GM23338 (cell line): ENCODE results near the gene CTDSPL. TPM values are rescaled to one million over a fixed set of nuclear protein-coding genes. Genes with fewer than 3 reads are reported as not detected.

Experiments used
- ATAC-seq: fragments of 200-7000 bp; cut with Tn5 transposase; 3 replicates; pipeline ENCODE4 v1.9.1; 2020
- DNase-seq: peaks from one replicate; pipeline ENCODE4 v3.0.0-alpha.2; 2015; ENCODE audit warnings: low spot score
- H2AFZ ChIP-seq: fragments of 200-600 bp; sonication (generic); 2 replicates; pipeline ENCODE4 v1.8.0; 2016; ENCODE audit warnings: antibody characterized with exemption, mild to moderate bottlenecking, moderate library complexity
- H3F3A ChIP-seq: fragments of 200-600 bp; sonication (generic); replicated peaks from 2 replicates; pipeline ENCODE4 v1.8.0; 2017; ENCODE audit warnings: antibody characterized with exemption, mixed run types, low read depth
- H3K27ac ChIP-seq: fragments of 200-600 bp; sonication (generic); 2 replicates; pipeline ENCODE4 v1.6.1; 2016; ENCODE audit warnings: low read depth
- H3K27me3 ChIP-seq: fragments of 200-600 bp; sonication (generic); 2 replicates; pipeline ENCODE4 v1.8.0; 2016; ENCODE audit warnings: mild to moderate bottlenecking, mixed run types, moderate library complexity; ENCODE audit not compliant: insufficient read depth
- H3K36me3 ChIP-seq: fragments of 200-600 bp; sonication (generic); 2 replicates; pipeline ENCODE4 v1.8.0; 2016; ENCODE audit warnings: mild to moderate bottlenecking; ENCODE audit not compliant: insufficient read depth
- H3K4me1 ChIP-seq: fragments of 200-600 bp; sonication (generic); 2 replicates; pipeline ENCODE4 v1.8.0; 2016; ENCODE audit warnings: mild to moderate bottlenecking, moderate library complexity; ENCODE audit not compliant: insufficient read depth
- H3K4me2 ChIP-seq: fragments of 200-600 bp; sonication (generic); 2 replicates; pipeline ENCODE4 v1.7.1; 2017; ENCODE audit warnings: mixed run types
- H3K4me3 ChIP-seq: fragments of 200-600 bp; sonication (generic); 2 replicates; pipeline ENCODE4 v1.6.1; 2016; ENCODE audit warnings: mixed run types
- H3K79me2 ChIP-seq: fragments of 200-600 bp; sonication (generic); replicated peaks from 2 replicates; pipeline ENCODE4 v1.8.0; 2017; ENCODE audit warnings: mild to moderate bottlenecking; ENCODE audit not compliant: insufficient read depth
- H3K9me2 ChIP-seq: fragments of 200-600 bp; sonication (generic); 2 replicates; pipeline ENCODE4 v1.8.0; 2017; ENCODE audit not compliant: insufficient read depth
- H4K20me1 ChIP-seq: fragments of 200-600 bp; sonication (generic); replicated peaks from 2 replicates; pipeline ENCODE4 v1.8.0; 2017; ENCODE audit warnings: mild to moderate bottlenecking; ENCODE audit not compliant: insufficient read depth
- H3K27ac Mint-ChIP-seq: 2 replicates; pipeline ENCODE4 v1.8.0; 2020; ENCODE audit warnings: inconsistent platforms, mild to moderate bottlenecking, moderate library complexity, mixed read lengths
- H3K27me3 Mint-ChIP-seq: 3 replicates; pipeline ENCODE4 v1.8.0; 2022; ENCODE audit warnings: low read depth, mild to moderate bottlenecking, moderate library complexity, mixed read lengths, inconsistent platforms; ENCODE audit not compliant: insufficient read depth, poor library complexity
- H3K36me3 Mint-ChIP-seq: 3 replicates; pipeline ENCODE4 v1.8.0; 2021; ENCODE audit warnings: low read depth, mild to moderate bottlenecking, inconsistent platforms, moderate library complexity, mixed read lengths
- H3K4me1 Mint-ChIP-seq: 3 replicates; pipeline ENCODE4 v1.8.0; 2020; ENCODE audit warnings: mild to moderate bottlenecking, inconsistent platforms, mixed read lengths
- H3K4me3 Mint-ChIP-seq: 3 replicates; pipeline ENCODE4 v1.8.0; 2021; ENCODE audit warnings: moderate library complexity, mild to moderate bottlenecking, inconsistent platforms, mixed read lengths
- H3K9me3 Mint-ChIP-seq: 3 replicates; pipeline ENCODE4 v1.8.0; 2020; ENCODE audit warnings: moderate library complexity, mild to moderate bottlenecking, inconsistent platforms, mixed read lengths
- CREB1 ChIP-seq: fragments of 250-450 bp; sonication (Bioruptor Pico); IDR thresholded peaks from 2 replicates; pipeline ENCODE4 v1.5.0; 2020; ENCODE audit warnings: low read depth, mild to moderate bottlenecking, moderate library complexity
- EZH2 ChIP-seq: fragments of 200-600 bp; sonication (generic); IDR thresholded peaks from one replicate; pipeline ENCODE4 v1.8.0; 2017; ENCODE audit warnings: antibody characterized with exemption, mild to moderate bottlenecking, low read depth; ENCODE audit not compliant: unreplicated experiment
- EZH2phosphoT487 ChIP-seq: fragments of 200-600 bp; sonication (generic); IDR thresholded peaks from one replicate; pipeline ENCODE4 v1.8.1; 2018; ENCODE audit warnings: antibody characterized with exemption; ENCODE audit not compliant: unreplicated experiment
- JUNB ChIP-seq: IDR thresholded peaks from one replicate; pipeline ENCODE4 v1.6.1; 2016; ENCODE audit warnings: antibody characterized with exemption; ENCODE audit not compliant: unreplicated experiment
- NANOG ChIP-seq: IDR thresholded peaks from 2 replicates; pipeline ENCODE4 v1.6.1; 2016; ENCODE audit warnings: antibody characterized with exemption, borderline replicate concordance
- POLR2AphosphoS5 ChIP-seq: IDR thresholded peaks from 2 replicates; pipeline ENCODE4 v1.6.1; 2016; ENCODE audit warnings: antibody characterized with exemption, low read depth
- STAT1 ChIP-seq: IDR thresholded peaks from one replicate; pipeline ENCODE4 v1.6.1; 2016; ENCODE audit warnings: antibody characterized with exemption; ENCODE audit not compliant: unreplicated experiment
- ZNF114 ChIP-seq: fragments of 250-450 bp; sonication (Bioruptor Pico); IDR thresholded peaks from 2 replicates; pipeline ENCODE4 v1.5.0; 2020; ENCODE audit warnings: mild to moderate bottlenecking, moderate library complexity
- ZNF331 ChIP-seq: fragments of 250-450 bp; sonication (Bioruptor Pico); IDR thresholded peaks from 2 replicates; pipeline ENCODE4 v1.5.0; 2020; ENCODE audit warnings: low read depth, mild to moderate bottlenecking, moderate library complexity
- polyA plus RNA-seq: library from polyadenylated mRNA; unstranded; fragments of >200 nt; fragmentation: Nextera tagmentation; extraction: Ambion mirVana; gene quantifications from 2 replicates; pipeline ENCODE4 v1.2.1, GENCODE V29; 2016
- total RNA-seq: library from RNA; depleted of rRNA; stranded (reverse); fragments of >200 nt; shearing (Covaris generic); gene quantifications from 2 replicates; pipeline ENCODE4 v1.2.3, GENCODE V29; 2014
- TF ChIP-seq, protein P1 (sequence below): fragments of 250-450 bp; sonication (Bioruptor Pico); IDR thresholded peaks from 2 replicates; pipeline ENCODE4 v1.5.0; 2020; ENCODE audit warnings: mild to moderate bottlenecking, moderate library complexity
- TF ChIP-seq, protein P2 (sequence below), 2 experiments: fragments of 200-600 bp in 1 of 2; sonication (generic) in 1 of 2; conservative IDR thresholded peaks; 2 replicates each; pipeline versions ENCODE4 v1.5.1 to v1.6.1; 2016 to 2017; ENCODE audit warnings: antibody characterized with exemption in 2 of 2, low read depth in 2 of 2, mild to moderate bottlenecking in 2 of 2, moderate library complexity in 1 of 2
- TF ChIP-seq, protein P3 (sequence below): IDR thresholded peaks from one replicate; pipeline ENCODE4 v1.6.1; 2018; ENCODE audit warnings: antibody characterized with exemption; ENCODE audit not compliant: unreplicated experiment
- TF ChIP-seq, protein P4 (sequence below): IDR thresholded peaks from 2 replicates; pipeline ENCODE4 v1.6.1; 2016; ENCODE audit warnings: antibody characterized with exemption

CTDSPL gene
- total and polyA plus RNA-seq, 2 experiments from 2014 or later: 23.2 to 42.0 TPM

DNA sequence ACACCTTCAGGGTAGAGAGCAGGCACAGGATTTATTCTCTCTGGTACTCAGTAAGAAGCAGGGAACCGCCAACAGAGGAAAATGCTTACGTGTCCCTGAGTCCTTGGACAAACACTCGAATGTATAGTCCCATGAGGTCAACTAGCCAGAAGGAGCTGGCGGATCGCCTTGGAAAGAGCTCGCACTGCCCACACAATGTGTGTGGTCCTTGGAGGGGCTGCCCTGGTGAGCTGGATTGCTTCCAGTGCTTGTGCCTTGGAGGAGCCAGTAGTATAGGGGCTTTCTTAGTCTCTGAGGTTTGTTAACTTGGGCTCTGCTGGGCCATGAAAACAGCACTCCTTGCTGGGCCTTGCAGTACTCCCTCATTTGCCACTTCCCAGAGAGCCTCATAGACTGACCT, 88.2 kb downstream of the CTDSPL start:
- Histone ChIP-seq H2AFZ (no peak overlapping the region), H3K79me2 (no peaks in the 10 kb centered on the region), H3K27me3 (no peaks in the 10 kb centered on the region), H3K4me3 (no peak overlapping the region), H3K4me2 (no peak overlapping the region), H3K27ac (no peak overlapping the region), H3K9me2 (no peaks in the 10 kb centered on the region), H3K36me3 (no peaks in the 10 kb centered on the region), H3K4me1 (peaks cover 6% of the 10 kb centered on the region), H3F3A (no peaks in the 10 kb centered on the region), H4K20me1 (no peaks in the 10 kb centered on the region)
- peaks cover 11% of the 10 kb centered on the region; the same call in 2 of the 3 replicates for H3K36me3 Mint-ChIP-seq
- peaks cover 16% of the 10 kb centered on the region for H3K4me1 Mint-ChIP-seq
- no peak for ATAC-seq
- no peak overlapping the region for H3K27ac Mint-ChIP-seq
- H3K4me3 Mint-ChIP-seq: no peak overlapping the region
- TF ChIP-seq, protein P1, sequence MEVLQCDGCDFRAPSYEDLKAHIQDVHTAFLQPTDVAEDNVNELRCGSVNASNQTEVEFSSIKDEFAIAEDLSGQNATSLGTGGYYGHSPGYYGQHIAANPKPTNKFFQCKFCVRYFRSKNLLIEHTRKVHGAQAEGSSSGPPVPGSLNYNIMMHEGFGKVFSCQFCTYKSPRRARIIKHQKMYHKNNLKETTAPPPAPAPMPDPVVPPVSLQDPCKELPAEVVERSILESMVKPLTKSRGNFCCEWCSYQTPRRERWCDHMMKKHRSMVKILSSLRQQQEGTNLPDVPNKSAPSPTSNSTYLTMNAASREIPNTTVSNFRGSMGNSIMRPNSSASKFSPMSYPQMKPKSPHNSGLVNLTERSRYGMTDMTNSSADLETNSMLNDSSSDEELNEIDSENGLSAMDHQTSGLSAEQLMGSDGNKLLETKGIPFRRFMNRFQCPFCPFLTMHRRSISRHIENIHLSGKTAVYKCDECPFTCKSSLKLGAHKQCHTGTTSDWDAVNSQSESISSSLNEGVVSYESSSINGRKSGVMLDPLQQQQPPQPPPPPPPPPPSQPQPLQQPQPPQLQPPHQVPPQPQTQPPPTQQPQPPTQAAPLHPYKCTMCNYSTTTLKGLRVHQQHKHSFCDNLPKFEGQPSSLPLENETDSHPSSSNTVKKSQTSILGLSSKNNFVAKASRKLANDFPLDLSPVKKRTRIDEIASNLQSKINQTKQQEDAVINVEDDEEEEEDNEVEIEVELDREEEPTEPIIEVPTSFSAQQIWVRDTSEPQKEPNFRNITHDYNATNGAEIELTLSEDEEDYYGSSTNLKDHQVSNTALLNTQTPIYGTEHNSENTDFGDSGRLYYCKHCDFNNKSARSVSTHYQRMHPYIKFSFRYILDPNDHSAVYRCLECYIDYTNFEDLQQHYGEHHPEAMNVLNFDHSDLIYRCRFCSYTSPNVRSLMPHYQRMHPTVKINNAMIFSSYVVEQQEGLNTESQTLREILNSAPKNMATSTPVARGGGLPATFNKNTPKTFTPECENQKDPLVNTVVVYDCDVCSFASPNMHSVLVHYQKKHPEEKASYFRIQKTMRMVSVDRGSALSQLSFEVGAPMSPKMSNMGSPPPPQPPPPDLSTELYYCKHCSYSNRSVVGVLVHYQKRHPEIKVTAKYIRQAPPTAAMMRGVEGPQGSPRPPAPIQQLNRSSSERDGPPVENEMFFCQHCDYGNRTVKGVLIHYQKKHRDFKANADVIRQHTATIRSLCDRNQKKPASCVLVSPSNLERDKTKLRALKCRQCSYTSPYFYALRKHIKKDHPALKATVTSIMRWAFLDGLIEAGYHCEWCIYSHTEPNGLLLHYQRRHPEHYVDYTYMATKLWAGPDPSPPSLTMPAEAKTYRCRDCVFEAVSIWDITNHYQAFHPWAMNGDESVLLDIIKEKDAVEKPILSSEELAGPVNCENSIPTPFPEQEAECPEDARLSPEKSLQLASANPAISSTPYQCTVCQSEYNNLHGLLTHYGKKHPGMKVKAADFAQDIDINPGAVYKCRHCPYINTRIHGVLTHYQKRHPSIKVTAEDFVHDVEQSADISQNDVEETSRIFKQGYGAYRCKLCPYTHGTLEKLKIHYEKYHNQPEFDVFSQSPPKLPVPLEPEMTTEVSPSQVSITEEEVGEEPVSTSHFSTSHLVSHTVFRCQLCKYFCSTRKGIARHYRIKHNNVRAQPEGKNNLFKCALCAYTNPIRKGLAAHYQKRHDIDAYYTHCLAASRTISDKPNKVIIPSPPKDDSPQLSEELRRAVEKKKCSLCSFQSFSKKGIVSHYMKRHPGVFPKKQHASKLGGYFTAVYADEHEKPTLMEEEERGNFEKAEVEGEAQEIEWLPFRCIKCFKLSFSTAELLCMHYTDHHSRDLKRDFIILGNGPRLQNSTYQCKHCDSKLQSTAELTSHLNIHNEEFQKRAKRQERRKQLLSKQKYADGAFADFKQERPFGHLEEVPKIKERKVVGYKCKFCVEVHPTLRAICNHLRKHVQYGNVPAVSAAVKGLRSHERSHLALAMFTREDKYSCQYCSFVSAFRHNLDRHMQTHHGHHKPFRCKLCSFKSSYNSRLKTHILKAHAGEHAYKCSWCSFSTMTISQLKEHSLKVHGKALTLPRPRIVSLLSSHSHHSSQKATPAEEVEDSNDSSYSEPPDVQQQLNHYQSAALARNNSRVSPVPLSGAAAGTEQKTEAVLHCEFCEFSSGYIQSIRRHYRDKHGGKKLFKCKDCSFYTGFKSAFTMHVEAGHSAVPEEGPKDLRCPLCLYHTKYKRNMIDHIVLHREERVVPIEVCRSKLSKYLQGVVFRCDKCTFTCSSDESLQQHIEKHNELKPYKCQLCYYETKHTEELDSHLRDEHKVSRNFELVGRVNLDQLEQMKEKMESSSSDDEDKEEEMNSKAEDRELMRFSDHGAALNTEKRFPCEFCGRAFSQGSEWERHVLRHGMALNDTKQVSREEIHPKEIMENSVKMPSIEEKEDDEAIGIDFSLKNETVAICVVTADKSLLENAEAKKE (CRISPR knock-in tag): no peak
- TF ChIP-seq STAT1 (no peak), EZH2 (no peak), JUNB (no peak), EZH2phosphoT487 (no peak), ZNF114 (CRISPR knock-in tag) (no peak), NANOG (no peak), ZNF331 (CRISPR knock-in tag) (no peak), CREB1 (CRISPR knock-in tag) (no peak), POLR2AphosphoS5 (no peak)
- TF ChIP-seq, protein P2, sequence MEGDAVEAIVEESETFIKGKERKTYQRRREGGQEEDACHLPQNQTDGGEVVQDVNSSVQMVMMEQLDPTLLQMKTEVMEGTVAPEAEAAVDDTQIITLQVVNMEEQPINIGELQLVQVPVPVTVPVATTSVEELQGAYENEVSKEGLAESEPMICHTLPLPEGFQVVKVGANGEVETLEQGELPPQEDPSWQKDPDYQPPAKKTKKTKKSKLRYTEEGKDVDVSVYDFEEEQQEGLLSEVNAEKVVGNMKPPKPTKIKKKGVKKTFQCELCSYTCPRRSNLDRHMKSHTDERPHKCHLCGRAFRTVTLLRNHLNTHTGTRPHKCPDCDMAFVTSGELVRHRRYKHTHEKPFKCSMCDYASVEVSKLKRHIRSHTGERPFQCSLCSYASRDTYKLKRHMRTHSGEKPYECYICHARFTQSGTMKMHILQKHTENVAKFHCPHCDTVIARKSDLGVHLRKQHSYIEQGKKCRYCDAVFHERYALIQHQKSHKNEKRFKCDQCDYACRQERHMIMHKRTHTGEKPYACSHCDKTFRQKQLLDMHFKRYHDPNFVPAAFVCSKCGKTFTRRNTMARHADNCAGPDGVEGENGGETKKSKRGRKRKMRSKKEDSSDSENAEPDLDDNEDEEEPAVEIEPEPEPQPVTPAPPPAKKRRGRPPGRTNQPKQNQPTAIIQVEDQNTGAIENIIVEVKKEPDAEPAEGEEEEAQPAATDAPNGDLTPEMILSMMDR (conservative IDR thresholded peaks at IDR 0.05; ENCODE audit: low read depth in 2 of 2): no peak
- TF ChIP-seq, protein P3, sequence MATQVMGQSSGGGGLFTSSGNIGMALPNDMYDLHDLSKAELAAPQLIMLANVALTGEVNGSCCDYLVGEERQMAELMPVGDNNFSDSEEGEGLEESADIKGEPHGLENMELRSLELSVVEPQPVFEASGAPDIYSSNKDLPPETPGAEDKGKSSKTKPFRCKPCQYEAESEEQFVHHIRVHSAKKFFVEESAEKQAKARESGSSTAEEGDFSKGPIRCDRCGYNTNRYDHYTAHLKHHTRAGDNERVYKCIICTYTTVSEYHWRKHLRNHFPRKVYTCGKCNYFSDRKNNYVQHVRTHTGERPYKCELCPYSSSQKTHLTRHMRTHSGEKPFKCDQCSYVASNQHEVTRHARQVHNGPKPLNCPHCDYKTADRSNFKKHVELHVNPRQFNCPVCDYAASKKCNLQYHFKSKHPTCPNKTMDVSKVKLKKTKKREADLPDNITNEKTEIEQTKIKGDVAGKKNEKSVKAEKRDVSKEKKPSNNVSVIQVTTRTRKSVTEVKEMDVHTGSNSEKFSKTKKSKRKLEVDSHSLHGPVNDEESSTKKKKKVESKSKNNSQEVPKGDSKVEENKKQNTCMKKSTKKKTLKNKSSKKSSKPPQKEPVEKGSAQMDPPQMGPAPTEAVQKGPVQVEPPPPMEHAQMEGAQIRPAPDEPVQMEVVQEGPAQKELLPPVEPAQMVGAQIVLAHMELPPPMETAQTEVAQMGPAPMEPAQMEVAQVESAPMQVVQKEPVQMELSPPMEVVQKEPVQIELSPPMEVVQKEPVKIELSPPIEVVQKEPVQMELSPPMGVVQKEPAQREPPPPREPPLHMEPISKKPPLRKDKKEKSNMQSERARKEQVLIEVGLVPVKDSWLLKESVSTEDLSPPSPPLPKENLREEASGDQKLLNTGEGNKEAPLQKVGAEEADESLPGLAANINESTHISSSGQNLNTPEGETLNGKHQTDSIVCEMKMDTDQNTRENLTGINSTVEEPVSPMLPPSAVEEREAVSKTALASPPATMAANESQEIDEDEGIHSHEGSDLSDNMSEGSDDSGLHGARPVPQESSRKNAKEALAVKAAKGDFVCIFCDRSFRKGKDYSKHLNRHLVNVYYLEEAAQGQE: no peak
- TF ChIP-seq, protein P4, sequence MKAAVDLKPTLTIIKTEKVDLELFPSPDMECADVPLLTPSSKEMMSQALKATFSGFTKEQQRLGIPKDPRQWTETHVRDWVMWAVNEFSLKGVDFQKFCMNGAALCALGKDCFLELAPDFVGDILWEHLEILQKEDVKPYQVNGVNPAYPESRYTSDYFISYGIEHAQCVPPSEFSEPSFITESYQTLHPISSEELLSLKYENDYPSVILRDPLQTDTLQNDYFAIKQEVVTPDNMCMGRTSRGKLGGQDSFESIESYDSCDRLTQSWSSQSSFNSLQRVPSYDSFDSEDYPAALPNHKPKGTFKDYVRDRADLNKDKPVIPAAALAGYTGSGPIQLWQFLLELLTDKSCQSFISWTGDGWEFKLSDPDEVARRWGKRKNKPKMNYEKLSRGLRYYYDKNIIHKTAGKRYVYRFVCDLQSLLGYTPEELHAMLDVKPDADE: no peak
- no peak for DNase-seq
- H3K9me3 Mint-ChIP-seq: no peaks in the 10 kb centered on the region
- H3K27me3 Mint-ChIP-seq: peaks cover 3% of the 10 kb centered on the region
